Spinal cord (tissue), 10 donors: ENCODE data around the gene VARS1. TPM values are rescaled to one million over a fixed set of nuclear protein-coding genes. Genes with fewer than 3 reads are reported as not detected.

Experiments used
- DNase-seq, 6 donors: peaks; one replicate each; pipeline versions ENCODE4 v3.0.0 to v3.0.0-alpha.2; 2013 to 2015; ENCODE audit warnings: low spot score in 6 of 6, low read depth in 4 of 6
- H3K27ac ChIP-seq: one replicate; pipeline ENCODE4 v1.5.1; 2013; ENCODE audit warnings: low read depth, low read length, control low read depth
- H3K27me3 ChIP-seq: one replicate; pipeline ENCODE4 v1.6.1; 2013; ENCODE audit warnings: low read length; ENCODE audit not compliant: control insufficient read depth, insufficient read depth
- H3K36me3 ChIP-seq: one replicate; pipeline ENCODE4 v1.6.1; 2013; ENCODE audit warnings: low read length; ENCODE audit not compliant: control insufficient read depth, insufficient read depth
- H3K4me1 ChIP-seq: one replicate; pipeline ENCODE4 v1.6.1; 2013; ENCODE audit warnings: low read length; ENCODE audit not compliant: control insufficient read depth, insufficient read depth
- H3K4me3 ChIP-seq: one replicate; pipeline ENCODE4 v1.5.1; 2013; ENCODE audit warnings: low read depth, low read length, control low read depth
- H3K9me3 ChIP-seq: one replicate; pipeline ENCODE4 v1.6.1; 2013; ENCODE audit warnings: low read length; ENCODE audit not compliant: control insufficient read depth, insufficient read depth
- WGBS: methylation state at CpG from one replicate; pipeline ENCODE4 v1.1.5; 2013; ENCODE audit warnings: missing lambda C conversion rate; ENCODE audit not compliant: insufficient coverage; 5-methylcytosine and 5-hydroxymethylcytosine counted together
- polyA plus RNA-seq, 2 donors: library from polyadenylated mRNA; unstranded; fragments of 120-200 nt; gene quantifications; one replicate each; pipeline ENCODE4 v1.2.1, GENCODE V29; 2013; ENCODE audit not compliant: insufficient read length in 2 of 2
- total RNA-seq, 2 donors: library from RNA; depleted of rRNA in 1 of 2; stranded (reverse); fragments of 120-200 nt in 1 of 2; fragments of >200 nt in 1 of 2; gene quantifications; one replicate each; pipeline versions ENCODE4 v1.2.3 to v1.2.4, GENCODE V29; 2013 to 2014
- donor health status: healthy.

The VARS1 gene
- total and polyA plus RNA-seq, 4 donors: 25.3 to 70.6 (median 50.8) TPM

- H3K9me3 ChIP-seq: no peaks in the 10 kb centered on the region
- peaks cover 93% of the 10 kb centered on the region for H3K36me3 ChIP-seq
- no peak overlapping the region for H3K4me3 ChIP-seq
- H3K27me3 ChIP-seq: no peaks in the 10 kb centered on the region
- DNase-seq: no peak
- H3K4me1 ChIP-seq: peaks cover 18% of the 10 kb centered on the region
- 92% methylated on average over 32 of the region's 32 CpGs for WGBS
- no peak overlapping the region for H3K27ac ChIP-seq
Observed at GRCh38 chr6:31782126-31782855, 13.3 kb downstream of the VARS1 start.

- H3K9me3 ChIP-seq: no peaks in the 10 kb centered on the region
- peaks cover 97% of the 10 kb centered on the region for H3K36me3 ChIP-seq
- H3K27ac ChIP-seq: no peak overlapping the region
- 91% methylated on average over 17 of the region's 23 CpGs for whole genome bisulfite sequencing
- H3K27me3 ChIP-seq: no peaks in the 10 kb centered on the region
- peaks cover 26% of the 10 kb centered on the region for H3K4me1 ChIP-seq
- H3K4me3 ChIP-seq: no peak overlapping the region
- DNase-seq: no peak
Observed at GRCh38 chr6:31781244-31782125, 14.1 kb downstream of the VARS1 start.

- no peak for DNase-seq
- Histone ChIP-seq H3K36me3 (peaks cover 95% of the 10 kb centered on the region), H3K27me3 (no peaks in the 10 kb centered on the region), H3K27ac (no peak overlapping the region), H3K4me1 (peaks cover 27% of the 10 kb centered on the region), H3K4me3 (no peak overlapping the region), H3K9me3 (no peaks in the 10 kb centered on the region)
- 88% methylated on average over 9 of the region's 20 CpGs for WGBS
Observed at GRCh38 chr6:31780507-31781243, 14.9 kb downstream of the VARS1 start.

GRCh38 chr6:31779908-31780307 lies 15.6 kb downstream of the VARS1 start:
- Histone ChIP-seq H3K27ac (no peak overlapping the region), H3K4me1 (peaks cover 20% of the 10 kb centered on the region), H3K36me3 (peaks cover 92% of the 10 kb centered on the region), H3K27me3 (no peaks in the 10 kb centered on the region), H3K9me3 (no peaks in the 10 kb centered on the region), H3K4me3 (no peak overlapping the region)
- DNase-seq: no peak
- WGBS: 93% methylated on average over 10 of the region's 10 CpGs

- DNase-seq: no peak
- Histone ChIP-seq H3K9me3 (no peaks in the 10 kb centered on the region), H3K27ac (no peak overlapping the region), H3K27me3 (no peaks in the 10 kb centered on the region), H3K4me3 (no peak overlapping the region), H3K4me1 (peaks cover 14% of the 10 kb centered on the region), H3K36me3 (peaks cover 86% of the 10 kb centered on the region)
- WGBS: 95% methylated on average over 31 of the region's 43 CpGs
Observed at GRCh38 chr6:31778999-31779885, 16.3 kb downstream of the VARS1 start.

- whole genome bisulfite sequencing: 83% methylated on average over 4 of the region's 5 CpGs
- H3K9me3 ChIP-seq: no peaks in the 10 kb centered on the region
- no peak overlapping the region for H3K27ac ChIP-seq
- H3K27me3 ChIP-seq: no peaks in the 10 kb centered on the region
- H3K4me1 ChIP-seq: peaks cover 13% of the 10 kb centered on the region
- H3K36me3 ChIP-seq: peaks cover 75% of the 10 kb centered on the region
- DNase-seq: no peak
- no peak overlapping the region for H3K4me3 ChIP-seq
Observed at GRCh38 chr6:31778193-31778592, 17.4 kb downstream of the VARS1 start.

GRCh38 chr6:31777667-31778050 lies 17.9 kb downstream of the VARS1 start:
- DNase-seq: no peak
- Histone ChIP-seq H3K4me1 (peaks cover 17% of the 10 kb centered on the region), H3K4me3 (no peak overlapping the region), H3K27me3 (no peaks in the 10 kb centered on the region), H3K9me3 (no peaks in the 10 kb centered on the region), H3K36me3 (peaks cover 70% of the 10 kb centered on the region), H3K27ac (no peak overlapping the region)
- WGBS: 100% methylated on average over 2 of the region's 5 CpGs

- 55% methylated on average over 8 of the region's 15 CpGs for WGBS
- H3K9me3 ChIP-seq: no peaks in the 10 kb centered on the region
- peaks cover 17% of the 10 kb centered on the region for H3K4me1 ChIP-seq
- no peak within 1 kb of the TSS for H3K4me3 ChIP-seq
- no peak within 1 kb of the TSS for H3K27ac ChIP-seq
- no peaks in the 10 kb centered on the region for H3K27me3 ChIP-seq
- H3K36me3 ChIP-seq: peaks cover 65% of the 10 kb centered on the region
- peak in 2 of 6 donors; percentile 8 to 35 for DNase-seq
Observed at GRCh38 chr6:31776989-31777666, 18.4 kb downstream of the VARS1 start, which contains the start of gene VWA7. Gene VWA7 (minus strand): TSS chr6:31777328. CDS start chr6:31776779, 549 bp downstream.
